ENCODE results near the gene SEMA6B. TPM values are rescaled to one million over a fixed set of nuclear protein-coding genes. Genes with fewer than 3 reads are reported as not detected.
A peak's percentile ranks its signal among the peaks of the same experiment; 100 is the strongest.
"Not testable (repeated sequence)": the region's sequence is repeated elsewhere in the genome, so short reads cannot be mapped to it uniquely, and the experiment has no call there.

The SEMA6B gene
- total RNA-seq, 1 experiment from 2014 or later = 35.7 TPM

DNA sequence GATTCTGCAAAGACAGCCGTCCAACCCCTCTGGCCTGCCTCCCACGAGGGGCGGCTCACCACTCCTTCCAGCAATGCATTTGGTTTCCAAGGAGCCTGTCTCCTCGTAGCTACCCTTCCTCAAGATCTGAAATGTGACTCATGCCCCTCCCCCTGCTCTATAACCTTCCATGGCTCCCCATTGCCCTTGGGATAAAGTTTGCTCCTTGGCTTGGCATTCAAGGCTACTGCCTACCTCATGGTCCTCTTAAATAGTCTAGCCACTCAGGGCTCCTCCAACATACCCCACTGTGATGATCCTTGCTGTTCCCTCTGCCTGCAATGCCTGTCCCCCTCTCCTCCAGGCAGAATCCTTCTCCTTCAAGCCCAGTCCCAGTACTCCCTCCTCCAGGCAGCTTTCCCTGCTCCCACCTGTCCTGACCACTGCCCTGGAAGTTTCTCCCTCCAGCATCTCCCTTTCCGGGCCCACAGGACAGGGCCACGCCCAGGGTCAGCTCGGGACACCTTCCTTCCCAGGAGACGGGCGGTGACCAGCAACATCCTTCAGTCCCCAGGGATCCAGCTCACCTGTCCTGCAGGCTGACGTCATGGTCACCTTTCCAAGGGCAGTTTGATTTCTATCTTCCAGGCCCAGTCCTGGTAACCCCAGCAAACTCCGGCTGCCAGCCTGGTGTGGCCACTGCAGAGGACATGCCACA lies 19.2 kb upstream of the SEMA6B start:
- DNase-seq (ENCODE audit: low read depth) = no peak
- in situ Hi-C loops (cut with HindIII; ENCODE audit: low pct_unique_long_range_greater_than_20kb, low sequenced_read_pairs) = no loop called here

DNA sequence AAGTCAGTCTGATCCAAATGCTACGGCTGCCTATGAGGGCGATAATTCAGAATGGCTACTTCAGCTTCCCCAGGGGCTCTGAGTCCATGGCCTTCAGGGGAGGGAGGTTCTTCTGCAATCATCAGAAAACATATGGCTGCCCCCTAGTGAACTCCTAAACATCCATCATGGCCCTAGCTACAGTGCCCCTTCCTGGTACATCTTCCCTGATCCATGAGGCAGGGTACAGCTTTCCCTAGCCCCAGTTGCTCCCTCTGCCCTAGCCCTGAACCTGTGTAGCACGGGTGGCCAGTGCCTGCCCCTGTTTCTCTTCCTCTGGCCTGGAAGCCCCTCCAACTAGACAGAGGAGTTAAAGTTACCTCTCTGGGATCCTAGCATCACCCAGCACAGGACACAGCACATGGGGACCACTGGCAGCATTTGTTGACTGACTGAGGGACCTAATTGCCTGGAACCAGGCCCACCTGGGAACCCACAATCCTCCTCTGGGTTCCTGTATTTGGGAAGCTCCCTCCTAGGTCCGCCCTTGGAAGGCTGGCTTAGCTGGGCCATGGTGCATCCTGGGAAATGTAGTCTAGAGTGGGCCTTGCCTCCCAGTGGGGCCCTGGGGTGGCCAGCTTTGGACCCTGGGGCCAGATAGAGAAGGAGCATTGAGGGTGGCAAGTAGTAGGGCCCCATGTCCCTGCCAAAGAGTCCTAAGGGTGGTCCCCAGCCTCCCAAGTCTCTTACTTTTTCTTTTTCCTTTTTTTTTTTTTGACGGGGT lies 17.7 kb upstream of the SEMA6B start:
- in situ Hi-C loops (cut with HindIII; ENCODE audit: low pct_unique_long_range_greater_than_20kb, low sequenced_read_pairs) = no loop called here
- DNase-seq (ENCODE audit: low read depth) = peak; percentile 41

DNA sequence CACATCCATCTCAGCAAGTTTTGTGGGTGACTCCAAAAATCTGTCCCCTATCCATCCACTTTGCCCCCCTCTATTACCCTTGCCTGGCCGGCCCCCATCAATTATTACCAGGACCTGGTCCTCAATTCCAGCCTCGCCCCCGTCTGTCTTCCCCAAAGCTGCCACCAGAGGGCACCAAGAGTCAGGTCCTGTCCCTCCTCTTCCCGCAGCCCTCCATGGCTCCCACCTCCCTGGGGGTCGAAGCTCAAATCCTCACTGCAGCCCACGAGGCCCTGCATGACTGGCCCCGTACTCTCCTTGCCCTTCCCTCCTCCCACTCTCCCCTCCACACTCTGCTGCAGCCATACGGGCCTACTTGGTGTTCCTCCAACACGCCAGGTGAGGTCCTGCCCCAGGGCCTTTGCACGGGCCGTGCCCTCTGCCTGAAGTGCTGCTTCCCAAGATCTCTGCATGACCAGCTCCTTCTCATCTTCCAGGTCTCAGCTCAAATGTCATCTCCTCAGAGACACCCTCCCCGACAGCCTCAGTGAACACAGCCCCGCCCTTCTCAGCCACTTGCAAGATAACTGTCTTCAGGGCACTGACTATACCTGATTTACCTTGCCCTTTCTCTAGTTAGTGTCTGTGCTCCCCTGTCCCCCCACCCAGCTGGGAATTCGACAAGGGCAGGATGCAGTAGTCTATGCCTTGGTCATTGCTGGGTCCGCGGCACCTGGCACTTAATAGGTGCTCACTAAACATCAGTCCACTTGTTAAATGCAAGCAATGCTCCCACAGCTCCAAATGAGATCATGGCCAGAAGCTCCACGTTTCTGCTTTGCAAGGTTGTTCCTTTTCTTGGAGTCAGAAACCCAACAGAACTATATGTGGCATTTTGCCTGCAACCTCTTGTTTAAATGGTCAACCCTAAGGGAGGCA lies 16.8 kb upstream of the SEMA6B start:
- DNase-seq (ENCODE audit: low read depth) = peak; percentile 72
- in situ Hi-C loops (cut with HindIII; ENCODE audit: low pct_unique_long_range_greater_than_20kb, low sequenced_read_pairs) = no loop called here

DNA sequence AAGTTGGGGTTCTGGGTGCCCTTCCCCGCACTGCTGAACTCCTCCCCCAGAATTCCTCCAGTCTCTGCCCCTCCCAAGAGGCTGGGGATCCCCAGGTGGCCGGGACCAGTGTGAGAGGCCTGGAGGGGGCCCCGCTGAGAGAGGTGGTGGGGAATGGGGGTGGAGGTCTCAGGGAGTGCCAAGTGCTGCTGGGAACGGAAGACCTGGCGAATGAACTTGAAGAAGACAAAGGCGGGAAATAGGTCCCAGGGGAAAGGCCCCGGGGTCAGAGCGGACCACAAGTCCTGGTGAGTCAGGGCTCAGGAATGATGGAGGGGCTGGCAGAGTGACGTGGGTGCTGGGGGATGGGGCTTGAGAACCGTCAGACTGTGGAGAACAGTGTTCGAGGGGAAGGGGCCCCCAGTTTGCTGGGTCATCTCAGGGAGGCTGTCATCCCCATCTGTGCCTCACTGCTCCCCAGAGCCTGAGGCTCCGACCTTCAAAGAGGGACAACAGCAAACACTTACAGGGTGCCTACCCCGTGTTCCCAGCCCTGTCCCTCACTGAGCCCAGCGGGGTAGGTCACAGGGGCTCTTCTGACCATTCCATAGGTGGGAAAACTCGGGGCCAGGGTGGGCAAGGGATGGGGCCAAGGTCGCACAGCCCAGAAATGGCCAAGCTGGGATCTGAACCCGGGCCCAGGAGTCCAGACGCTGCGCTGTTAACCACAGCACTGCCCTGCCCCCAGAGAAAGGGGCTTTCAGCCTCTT lies 16.0 kb upstream of the SEMA6B start:
- in situ Hi-C loops (cut with HindIII; ENCODE audit: low pct_unique_long_range_greater_than_20kb, low sequenced_read_pairs) = no loop called here
- peak; percentile 89 for DNase-seq (ENCODE audit: low read depth)

DNA sequence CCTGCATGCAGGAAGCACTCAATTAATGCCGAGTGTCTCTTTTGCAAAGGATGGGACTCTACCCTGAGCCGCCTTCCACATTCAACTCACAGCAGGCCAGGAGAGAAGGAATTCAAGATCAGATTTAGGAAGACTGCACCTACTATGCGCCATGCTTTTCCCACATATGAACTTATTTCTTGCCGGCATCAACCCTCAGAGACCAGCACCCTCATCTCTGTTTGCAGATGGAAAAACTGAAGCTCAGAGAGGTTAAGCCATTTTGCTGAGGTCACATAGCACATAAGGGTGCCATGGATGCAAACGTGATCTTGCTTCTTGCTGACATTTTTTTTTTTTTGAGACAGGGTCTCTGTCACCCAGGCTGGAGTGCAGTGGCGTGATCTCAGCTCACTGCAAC lies 14.2 kb upstream of the SEMA6B start:
- DNase-seq (ENCODE audit: low read depth) = no peak
- in situ Hi-C loops (cut with HindIII; ENCODE audit: low pct_unique_long_range_greater_than_20kb, low sequenced_read_pairs) = no loop called here

DNA sequence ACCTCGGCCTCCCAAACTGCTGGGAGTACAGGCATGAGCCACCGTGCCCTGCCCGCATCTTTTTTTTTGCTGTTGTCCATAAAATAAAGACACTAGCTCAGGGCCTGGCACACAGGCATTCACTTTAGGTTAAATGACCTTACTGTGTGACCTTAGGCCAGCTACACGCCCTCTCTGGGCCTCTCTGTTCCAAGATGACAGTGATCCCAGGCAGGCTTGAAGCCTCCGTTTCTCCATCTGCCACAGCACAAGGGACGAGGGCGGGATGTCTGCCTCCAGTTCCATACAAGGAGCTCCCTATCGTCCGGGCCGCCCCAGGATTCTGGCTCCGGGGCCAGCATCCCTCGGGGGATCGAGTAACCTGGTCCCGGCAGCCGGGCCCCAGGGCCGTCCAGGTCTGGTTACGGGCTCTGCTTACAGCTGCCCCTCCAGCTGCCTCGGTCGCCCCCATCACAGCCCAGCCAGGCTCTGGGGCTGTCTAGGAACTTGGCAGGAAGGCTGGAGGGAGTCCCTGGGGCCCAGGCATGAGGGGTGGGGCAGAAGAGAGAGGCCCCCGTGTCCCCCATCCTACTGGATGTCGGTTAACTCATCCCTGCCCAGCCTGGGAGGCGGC lies 11.9 kb upstream of the SEMA6B start:
- in situ Hi-C loops (cut with HindIII; ENCODE audit: low pct_unique_long_range_greater_than_20kb, low sequenced_read_pairs) = no loop called here

DNA sequence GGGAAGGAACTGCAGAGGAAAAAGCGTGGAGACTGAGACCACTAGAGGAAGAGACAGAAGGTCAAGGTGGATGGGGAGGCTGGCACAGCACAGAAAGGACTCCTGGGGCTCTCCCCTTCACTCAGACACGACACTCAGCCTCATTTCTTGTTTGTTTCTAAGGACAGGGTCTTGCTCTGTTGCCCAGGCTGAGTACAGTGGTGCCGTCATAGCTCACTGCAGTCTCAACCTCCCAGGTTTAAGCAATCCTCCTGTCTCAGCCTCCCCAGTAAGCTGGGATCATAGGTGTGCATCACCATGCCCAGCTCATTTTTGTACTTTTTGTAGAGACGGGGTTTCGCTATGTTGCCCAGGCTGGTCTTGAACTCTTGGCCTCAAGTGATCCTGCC lies 11.4 kb upstream of the SEMA6B start:
- in situ Hi-C loops (cut with HindIII; ENCODE audit: low pct_unique_long_range_greater_than_20kb, low sequenced_read_pairs) = no loop called here
- DNase-seq (ENCODE audit: low read depth) = no peak

More for the DNA sequence above, 11.9 kb upstream of the SEMA6B start:
- no peak for DNase-seq (ENCODE audit: low read depth)

DNA sequence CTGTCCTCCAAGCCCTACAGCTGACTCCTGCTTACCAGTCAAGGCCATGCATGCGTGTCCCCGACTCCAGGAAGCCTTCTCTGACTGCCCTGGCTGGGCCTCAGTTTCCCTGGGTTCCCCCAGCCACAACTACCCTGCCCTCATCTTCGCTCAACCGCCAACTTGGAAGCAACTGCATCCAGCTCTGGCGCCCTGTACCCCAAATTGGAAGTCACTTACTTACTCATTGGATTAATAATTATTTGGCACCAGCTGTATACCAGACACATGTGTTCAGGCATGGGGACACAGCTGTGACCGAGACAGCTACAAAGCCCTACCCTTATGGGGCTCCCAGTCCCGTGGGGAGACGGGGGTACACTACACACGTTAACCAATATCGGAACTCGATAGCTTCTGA lies 10.9 kb upstream of the SEMA6B start:
- no peak for DNase-seq (ENCODE audit: low read depth)
- in situ Hi-C loops (cut with HindIII; ENCODE audit: low pct_unique_long_range_greater_than_20kb, low sequenced_read_pairs) = no loop called here

DNA sequence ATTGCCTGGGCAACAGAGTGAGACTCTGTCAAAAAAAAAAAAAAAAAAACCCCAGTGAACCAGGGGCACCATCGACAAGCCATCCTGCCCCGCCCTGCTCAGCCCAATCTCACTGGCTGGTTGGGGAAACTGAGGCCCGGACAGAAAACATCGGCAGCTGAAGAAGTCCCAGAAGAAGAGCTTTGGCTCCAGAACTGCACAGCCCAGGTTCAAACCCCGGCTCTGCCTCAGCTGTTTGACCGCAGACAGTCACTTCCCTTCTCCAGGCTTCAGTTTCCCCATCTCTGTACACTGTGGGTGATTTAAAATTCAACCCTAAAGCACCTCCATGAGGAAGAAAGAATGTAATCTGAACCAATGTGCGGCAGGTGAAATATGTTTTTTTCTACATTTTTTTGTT lies 9.4 kb upstream of the SEMA6B start:
- no peak for DNase-seq (ENCODE audit: low read depth)
- in situ Hi-C loops (cut with HindIII; ENCODE audit: low pct_unique_long_range_greater_than_20kb, low sequenced_read_pairs) = no loop called here

DNA sequence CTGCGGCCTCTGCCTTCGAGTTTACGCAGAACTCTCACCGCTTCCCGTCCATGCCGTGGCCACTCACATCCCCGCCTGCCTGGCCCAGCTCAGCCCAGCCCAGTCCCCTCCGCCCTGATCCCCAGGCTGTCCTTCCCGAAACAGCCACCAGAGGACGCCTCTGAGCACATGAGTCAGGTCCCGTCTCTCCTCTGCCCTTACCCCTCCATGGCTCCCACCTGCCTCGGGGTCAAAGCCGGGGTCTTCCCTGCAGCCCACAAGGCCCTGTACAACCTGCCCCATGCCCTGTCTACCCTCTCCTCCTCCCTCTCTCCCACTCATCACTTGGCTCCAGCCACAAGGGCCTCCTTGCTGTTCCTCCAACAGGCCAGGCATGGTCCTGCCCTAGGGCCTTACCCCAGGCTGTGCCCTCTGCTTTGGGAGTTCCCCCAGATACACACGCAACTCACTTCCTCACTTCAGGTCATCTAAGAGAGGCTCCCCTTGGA lies 8.1 kb upstream of the SEMA6B start:
- peak; percentile 58 for DNase-seq (ENCODE audit: low read depth)
- in situ Hi-C loops (cut with HindIII; ENCODE audit: low pct_unique_long_range_greater_than_20kb, low sequenced_read_pairs) = no loop called here

DNA sequence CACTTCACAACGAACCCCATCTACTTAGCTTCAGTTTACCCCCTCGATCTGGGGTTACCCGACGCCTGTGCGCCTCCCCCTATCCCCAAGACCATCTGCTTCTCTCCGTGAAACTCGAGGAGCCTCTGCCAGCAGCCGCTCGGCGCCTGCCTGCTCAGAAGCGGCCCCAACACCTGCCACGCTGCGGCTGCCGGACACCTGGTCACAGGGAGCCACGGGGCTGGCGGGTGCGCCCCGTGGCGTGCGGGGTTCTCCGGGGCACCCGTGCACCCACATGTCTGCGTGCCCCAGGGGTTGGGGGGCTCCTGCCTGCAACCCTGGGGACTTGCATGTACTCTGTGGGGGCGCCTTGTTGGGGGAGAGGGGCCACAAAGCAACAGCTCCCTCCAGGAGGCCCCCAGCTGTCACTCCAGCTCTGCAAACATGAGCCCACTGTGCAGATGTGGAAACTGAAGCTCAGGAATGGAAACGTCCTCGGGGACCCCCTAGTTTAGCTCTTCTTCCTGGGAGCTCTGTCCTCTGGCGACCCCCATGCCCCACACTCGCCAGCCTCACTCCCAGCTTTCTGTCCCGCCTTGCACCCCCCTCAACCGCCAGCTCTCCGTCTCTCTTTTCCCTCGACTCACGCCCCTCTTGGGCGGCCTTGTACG lies 7.0 kb upstream of the SEMA6B start:
- DNase-seq (ENCODE audit: low read depth) = no peak
- in situ Hi-C loops (cut with HindIII; ENCODE audit: low pct_unique_long_range_greater_than_20kb, low sequenced_read_pairs) = no loop called here

DNA sequence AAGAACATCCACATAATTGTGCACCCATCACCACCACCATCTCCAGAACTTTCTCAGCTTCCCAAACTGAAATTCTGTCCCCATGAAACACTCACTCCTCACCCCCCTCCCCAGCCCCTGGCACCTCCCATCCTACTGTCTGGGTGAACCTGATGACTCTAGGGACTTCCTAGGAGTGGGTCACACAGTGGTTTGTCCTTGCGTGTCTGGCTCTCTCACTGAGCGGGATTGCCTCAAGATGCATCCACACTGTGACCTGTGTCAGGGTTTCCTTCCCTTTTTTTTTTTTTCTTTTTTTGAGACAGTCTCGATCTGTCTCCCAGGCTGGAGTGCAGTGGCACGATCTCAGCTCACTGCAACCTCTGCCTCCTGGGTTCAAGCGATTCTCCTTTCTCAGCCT lies 4.1 kb upstream of the SEMA6B start:
- in situ Hi-C loops (cut with HindIII; ENCODE audit: low pct_unique_long_range_greater_than_20kb, low sequenced_read_pairs); DNase-seq (ENCODE audit: low read depth): not testable (repeated sequence)

DNA sequence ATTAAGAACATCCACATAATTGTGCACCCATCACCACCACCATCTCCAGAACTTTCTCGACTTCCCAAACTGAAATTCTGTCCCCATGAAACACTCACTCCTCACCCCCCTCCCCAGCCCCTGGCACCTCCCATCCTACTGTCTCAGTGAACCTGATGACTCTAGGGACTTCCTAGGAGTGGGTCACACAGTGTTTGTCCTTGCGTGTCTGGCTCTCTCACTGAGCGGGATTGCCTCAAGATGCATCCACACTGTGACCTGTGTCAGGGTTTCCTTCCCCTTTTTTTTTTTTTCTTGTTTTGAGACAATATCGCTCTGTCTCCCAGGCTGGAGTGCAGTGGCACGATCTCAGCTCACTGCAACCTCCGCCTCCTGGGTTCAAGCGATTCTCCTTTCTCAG lies 2.6 kb upstream of the SEMA6B start:
- in situ Hi-C loops (cut with HindIII; ENCODE audit: low pct_unique_long_range_greater_than_20kb, low sequenced_read_pairs); DNase-seq (ENCODE audit: low read depth): not testable (repeated sequence)

DNA sequence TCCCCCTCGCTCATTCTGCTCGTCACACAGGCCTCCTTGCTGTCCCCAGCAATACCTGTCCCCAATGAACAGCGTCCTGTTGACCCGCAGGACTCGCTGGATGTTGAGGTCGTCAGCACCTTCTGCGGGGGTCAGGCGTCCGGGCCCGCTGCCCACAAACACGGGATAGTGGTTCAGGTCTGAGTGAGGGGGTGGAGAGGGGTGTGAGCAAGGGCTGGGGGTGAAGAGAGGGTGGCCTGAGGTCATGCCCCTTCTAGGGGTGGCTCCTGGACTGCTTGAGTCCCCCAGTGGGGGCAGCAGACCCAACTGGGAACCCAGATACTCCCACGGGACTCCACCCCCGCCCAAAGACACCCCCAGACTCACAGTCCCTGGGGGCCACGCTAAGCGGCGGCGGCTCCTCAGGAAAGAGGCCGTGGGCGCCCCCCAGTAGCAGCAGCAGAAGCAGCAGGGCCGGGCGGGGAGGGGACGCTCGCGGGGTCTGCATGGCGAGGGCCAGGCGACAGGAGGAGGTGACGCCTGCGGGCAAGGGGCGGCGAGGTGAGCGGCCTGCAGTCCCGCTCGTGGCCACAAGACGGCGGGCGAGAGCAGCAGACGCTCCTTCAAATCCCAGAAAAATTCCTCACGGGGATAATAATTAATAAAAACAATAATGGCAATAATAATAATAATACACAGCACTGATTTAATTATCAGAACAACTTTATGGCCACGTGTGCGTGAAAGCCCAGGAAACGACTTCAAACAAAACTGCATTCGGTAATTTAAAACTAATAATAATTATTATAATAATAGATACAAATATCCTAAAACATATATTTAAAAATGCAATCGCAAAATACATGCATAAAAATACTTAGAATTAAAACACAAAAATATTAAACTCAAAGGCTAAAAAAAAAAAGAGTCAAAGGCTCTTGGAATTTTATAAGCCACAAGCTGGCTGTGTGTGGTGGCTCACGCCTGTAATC lies 1.2 kb downstream of the SEMA6B start:
- in situ Hi-C loops (cut with HindIII; ENCODE audit: low pct_unique_long_range_greater_than_20kb, low sequenced_read_pairs) = no loop called here
- no peak for DNase-seq (ENCODE audit: low read depth)

DNA sequence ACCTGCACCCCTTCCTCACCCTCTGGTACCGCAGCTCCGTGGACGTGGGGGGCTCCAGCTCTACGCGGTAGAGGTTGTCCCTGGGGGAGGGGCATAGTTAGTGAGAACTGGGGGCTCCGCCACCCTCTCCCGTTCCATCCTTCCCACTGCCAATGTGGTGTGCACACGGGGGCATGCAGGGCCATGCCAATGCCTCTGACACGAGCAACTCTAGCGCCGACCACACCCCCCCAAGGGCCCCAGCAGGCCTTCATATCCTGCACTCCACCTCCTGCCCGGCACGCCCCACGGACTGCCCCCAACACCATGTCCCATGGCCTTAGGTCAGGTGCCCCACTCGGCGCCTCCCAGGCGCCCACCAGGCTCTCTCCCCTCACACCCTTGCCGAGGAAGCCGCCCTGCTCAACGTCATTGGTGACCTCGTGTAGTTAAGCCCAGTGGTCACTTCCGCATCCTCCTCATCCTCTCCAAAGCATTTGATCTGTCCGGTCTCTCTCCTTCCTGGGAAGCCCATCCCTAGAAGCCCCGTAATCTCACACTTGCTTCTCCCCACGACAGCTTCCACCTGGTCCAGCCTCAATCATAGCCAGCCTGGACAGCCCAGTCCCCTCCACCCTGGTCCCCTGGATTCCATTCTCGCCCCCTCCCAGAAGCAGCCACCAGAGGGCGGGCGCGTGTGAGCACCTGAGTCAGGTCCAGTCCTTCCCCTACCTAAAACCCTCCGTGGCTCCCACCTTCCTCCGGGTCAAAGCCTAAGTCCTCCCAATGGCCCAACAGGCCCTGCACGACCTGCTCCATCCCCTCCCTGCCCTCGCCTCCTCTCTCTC lies 2.1 kb downstream of the SEMA6B start:
- in situ Hi-C loops (cut with HindIII; ENCODE audit: low pct_unique_long_range_greater_than_20kb, low sequenced_read_pairs) = no loop called here
- DNase-seq (ENCODE audit: low read depth) = no peak
